IMR-90 (cell line): ENCODE measurements around the gene CPD. TPM values are rescaled to one million over a fixed set of nuclear protein-coding genes. Genes with fewer than 3 reads are reported as not detected.

Experiments used
- ATAC-seq: fragments of 200-7000 bp; cut with Tn5 transposase; 2 replicates; pipeline ENCODE4 v1.9.1; 2020; ENCODE audit warnings: low read depth, mild to moderate bottlenecking, moderate library complexity
- BruUV-seq: library from RNA; stranded (reverse); fragments of 400-500 nt; replicated peaks from 2 replicates; lab custom pipeline; 2021; lab: Mats Ljungman, UMichigan
- CTCF ChIA-PET: fragments of 300-600 bp; formaldehyde crosslinking; extraction: SDS; loops from one replicate; lab custom pipeline; 2021; ENCODE audit warnings: antibody characterized with exemption; lab: Yijun Ruan, JAX
- POLR2A ChIA-PET: fragments of 300-600 bp; sonication (Branson Sonifier 250); formaldehyde crosslinking; loops from one replicate; lab custom pipeline; 2022; ENCODE audit warnings: antibody characterized with exemption; ENCODE audit not compliant: unreplicated experiment; lab: Charles Lee
- DNase-seq: peaks from one replicate; pipeline ENCODE4 v3.0.0; 2013
- H2AFZ ChIP-seq: replicated peaks from 2 replicates; pipeline ENCODE3; 2013; ENCODE audit warnings: low read length, mild to moderate bottlenecking; ENCODE audit not compliant: poor library complexity
- H2AK5ac ChIP-seq: 2 replicates; pipeline ENCODE4 v1.6.1; 2013; ENCODE audit warnings: low read depth, low read length, inconsistent platforms
- H2AK9ac ChIP-seq: replicated peaks from 2 replicates; pipeline ENCODE3; 2013; ENCODE audit warnings: mild to moderate bottlenecking, low read depth, low read length, moderate library complexity; ENCODE audit not compliant: poor library complexity
- H2BK120ac ChIP-seq: 2 replicates; pipeline ENCODE4 v1.6.1; 2013; ENCODE audit warnings: low read depth, low read length, inconsistent platforms
- H2BK15ac ChIP-seq: 3 replicates; pipeline ENCODE4 v1.6.1; 2013; ENCODE audit warnings: low read depth, low read length, inconsistent platforms
- H2BK20ac ChIP-seq: 2 replicates; pipeline ENCODE4 v1.6.1; 2013; ENCODE audit warnings: low read depth, mild to moderate bottlenecking, inconsistent platforms, low read length, moderate library complexity
- H2BK5ac ChIP-seq: 2 replicates; pipeline ENCODE4 v1.6.1; 2013; ENCODE audit warnings: mild to moderate bottlenecking, low read depth, low read length, inconsistent platforms; ENCODE audit not compliant: poor library complexity, severe bottlenecking
- H3K14ac ChIP-seq: replicated peaks from 2 replicates; pipeline ENCODE4 v1.6.1; 2013; ENCODE audit warnings: low read depth, low read length, inconsistent platforms
- H3K18ac ChIP-seq: 2 replicates; pipeline ENCODE4 v1.6.1; 2013; ENCODE audit warnings: low read depth, low read length, control low read depth
- H3K23ac ChIP-seq: 2 replicates; pipeline ENCODE4 v1.6.1; 2013; ENCODE audit warnings: low read depth, low read length, inconsistent platforms
- H3K27ac ChIP-seq: 2 replicates; pipeline ENCODE4 v1.5.1; 2013; ENCODE audit warnings: mild to moderate bottlenecking, control low read depth, low read length; ENCODE audit not compliant: insufficient read depth
- H3K27me3 ChIP-seq: 2 replicates; pipeline ENCODE4 v1.6.1; 2013; ENCODE audit warnings: low read length; ENCODE audit not compliant: control insufficient read depth, insufficient read depth
- H3K36me3 ChIP-seq: 2 replicates; pipeline ENCODE4 v1.6.1; 2013; ENCODE audit warnings: low read length, mixed read lengths; ENCODE audit not compliant: control insufficient read depth, insufficient read depth
- H3K4ac ChIP-seq: 2 replicates; pipeline ENCODE4 v1.6.1; 2013; ENCODE audit warnings: low read depth, low read length, inconsistent platforms
- H3K4me1 ChIP-seq: 2 replicates; pipeline ENCODE4 v1.6.1; 2013; ENCODE audit warnings: low read length, mixed read lengths; ENCODE audit not compliant: control insufficient read depth, insufficient read depth
- H3K4me2 ChIP-seq: 2 replicates; pipeline ENCODE4 v1.6.1; 2013; ENCODE audit warnings: low read depth, mild to moderate bottlenecking, control low read depth, low read length, moderate library complexity
- H3K4me3 ChIP-seq: 2 replicates; pipeline ENCODE4 v1.5.1; 2013; ENCODE audit warnings: low read depth, mild to moderate bottlenecking, control low read depth, low read length, moderate library complexity; ENCODE audit not compliant: insufficient read depth
- H3K56ac ChIP-seq: 2 replicates; pipeline ENCODE4 v1.6.1; 2013; ENCODE audit warnings: low read length, inconsistent platforms; ENCODE audit not compliant: insufficient read depth; ENCODE audit errors: extremely low read depth
- H3K79me1 ChIP-seq, 2 experiments: 2 replicates each; pipeline ENCODE4 v1.6.1; 2013; ENCODE audit warnings: low read length in 2 of 2, inconsistent platforms in 1 of 2, low read depth in 1 of 2
- H3K9ac ChIP-seq: 2 replicates; pipeline ENCODE4 v1.6.1; 2013; ENCODE audit warnings: low read depth, low read length, control low read depth
- H3K9me1 ChIP-seq: 2 replicates; pipeline ENCODE4 v1.6.1; 2013; ENCODE audit warnings: low read length, inconsistent platforms; ENCODE audit not compliant: insufficient read depth
- H3K9me3 ChIP-seq: 2 replicates; pipeline ENCODE4 v1.6.1; 2013; ENCODE audit warnings: low read length; ENCODE audit not compliant: control insufficient read depth, insufficient read depth
- H4K20me1 ChIP-seq: 2 replicates; pipeline ENCODE4 v1.6.1; 2013; ENCODE audit warnings: low read length, inconsistent platforms; ENCODE audit not compliant: insufficient read depth
- H4K5ac ChIP-seq: 2 replicates; pipeline ENCODE4 v1.6.1; 2013; ENCODE audit warnings: mild to moderate bottlenecking, low read depth, low read length, control low read depth
- H4K8ac ChIP-seq, 2 experiments: 2 replicates each; pipeline ENCODE4 v1.6.1; 2013; ENCODE audit warnings: low read depth in 2 of 2, low read length in 2 of 2, control low read depth in 1 of 2, inconsistent platforms in 1 of 2
- H4K91ac ChIP-seq: 2 replicates; pipeline ENCODE4 v1.6.1; 2013; ENCODE audit warnings: low read depth, low read length, inconsistent platforms; ENCODE audit not compliant: insufficient read depth
- BHLHE40 ChIP-seq: fragments of 150-350 bp; IDR thresholded peaks from 2 replicates; pipeline ENCODE4 v1.6.1; 2016; ENCODE audit warnings: mild to moderate bottlenecking, low read depth, low read length
- CEBPB ChIP-seq: IDR thresholded peaks from 2 replicates; pipeline ENCODE4 v1.6.1; 2012; ENCODE audit warnings: low read depth, low read length, improper control_type of control experiment
- CHD1 ChIP-seq: IDR thresholded peaks from 2 replicates; pipeline ENCODE4 v1.6.1; 2012; ENCODE audit warnings: low read depth, low read length, improper control_type of control experiment
- FOS ChIP-seq: fragments of 150-350 bp; IDR thresholded peaks from 2 replicates; pipeline ENCODE4 v1.6.1; 2016; ENCODE audit warnings: low read depth, low read length
- MAFK ChIP-seq: IDR thresholded peaks from 2 replicates; pipeline ENCODE4 v1.6.1; 2012; ENCODE audit warnings: low read depth, low read length, improper control_type of control experiment
- MAZ ChIP-seq: IDR thresholded peaks from 2 replicates; pipeline ENCODE4 v1.6.1; 2012; ENCODE audit warnings: low read depth, mild to moderate bottlenecking, low read length, improper control_type of control experiment, moderate library complexity, borderline replicate concordance
- MXI1 ChIP-seq: IDR thresholded peaks from 2 replicates; pipeline ENCODE4 v1.6.1; 2012; ENCODE audit warnings: low read depth, mild to moderate bottlenecking, low read length, moderate library complexity, borderline replicate concordance
- NFE2L2 ChIP-seq: fragments of 150-350 bp; IDR thresholded peaks from 2 replicates; pipeline ENCODE4 v1.6.1; 2016; ENCODE audit warnings: low read depth, mild to moderate bottlenecking, low read length
- POLR2A ChIP-seq: IDR thresholded peaks from 2 replicates; pipeline ENCODE4 v1.6.1; 2012; ENCODE audit warnings: mild to moderate bottlenecking, low read depth, low read length
- RAD21 ChIP-seq: IDR thresholded peaks from 2 replicates; pipeline ENCODE4 v1.6.1; 2012; ENCODE audit warnings: low read length, improper control_type of control experiment
- RCOR1 ChIP-seq: IDR thresholded peaks from 2 replicates; pipeline ENCODE4 v1.6.1; 2012; ENCODE audit warnings: mild to moderate bottlenecking, low read length, improper control_type of control experiment; ENCODE audit not compliant: insufficient replicate concordance
- RFX5 ChIP-seq: IDR thresholded peaks from 2 replicates; pipeline ENCODE4 v1.8.0; 2012; ENCODE audit warnings: low read depth, mild to moderate bottlenecking, low read length, moderate library complexity
- SMC3 ChIP-seq: fragments of 150-350 bp; IDR thresholded peaks from 2 replicates; pipeline ENCODE4 v1.6.1; 2016; ENCODE audit warnings: low read depth, mild to moderate bottlenecking, antibody characterized with exemption, low read length, moderate library complexity
- WGBS, 2 experiments: methylation state at CpG; one replicate each; pipeline versions ENCODE4 v1.1.5 to v1.1.7; 2013; ENCODE audit warnings: missing lambda C conversion rate in 2 of 2; ENCODE audit not compliant: insufficient read length in 1 of 2; ENCODE audit errors: extremely low coverage in 2 of 2; 5-methylcytosine and 5-hydroxymethylcytosine counted together
- dilution Hi-C: fragments of 300-500 bp; cut with HindIII; formaldehyde crosslinking; loops from one replicate; pipeline ENCODE4 v1.14.3; 2018; ENCODE audit warnings: low sequenced_read_pairs; ENCODE audit not compliant: unreplicated experiment
- in situ Hi-C: fragments of 300-500 bp; cut with MboI; formaldehyde crosslinking; loops from 3 replicates; pipeline ENCODE4 v1.14.3; 2019; ENCODE audit warnings: low sequenced_read_pairs, inconsistent platforms, mixed read lengths
- intact Hi-C: fragments of 100-400 bp; cut with micrococcal nuclease; formaldehyde crosslinking; loops from 2 replicates; pipeline ENCODE4 v1.10.0; 2022
- polyA plus RNA-seq, 3 experiments: library from polyadenylated mRNA; depleted of rRNA; stranded (reverse); fragments of >200 nt; gene quantifications; 2 replicates each; pipeline ENCODE4 v1.2.3, GENCODE V29; 2012; ENCODE audit warnings: low replicate concordance in 1 of 3
- total RNA-seq: library from RNA; depleted of rRNA; stranded (reverse); fragments of >200 nt; gene quantifications from 2 replicates; pipeline ENCODE4 v1.2.3, GENCODE V29; 2012
- TF ChIP-seq, protein P1 (sequence below): fragments of 150-350 bp; IDR thresholded peaks from 2 replicates; pipeline ENCODE4 v1.6.1; 2016; ENCODE audit warnings: low read depth, mild to moderate bottlenecking, low read length, moderate library complexity, borderline replicate concordance
- TF ChIP-seq, protein P2 (sequence below): fragments of 150-350 bp; IDR thresholded peaks from 2 replicates; pipeline ENCODE4 v1.6.1; 2017; ENCODE audit warnings: mild to moderate bottlenecking, antibody characterized with exemption, low read length, low read depth
- TF ChIP-seq, protein P3 (sequence below): conservative IDR thresholded peaks from 2 replicates; pipeline ENCODE4 v1.5.1; 2012; ENCODE audit warnings: mild to moderate bottlenecking, low read depth, low read length, improper control_type of control experiment

The CPD gene
- total and polyA plus RNA-seq, 2 of the 4 experiments (the other 2 are of a cell fraction), result 23.4 to 94.5 TPM

DNA sequence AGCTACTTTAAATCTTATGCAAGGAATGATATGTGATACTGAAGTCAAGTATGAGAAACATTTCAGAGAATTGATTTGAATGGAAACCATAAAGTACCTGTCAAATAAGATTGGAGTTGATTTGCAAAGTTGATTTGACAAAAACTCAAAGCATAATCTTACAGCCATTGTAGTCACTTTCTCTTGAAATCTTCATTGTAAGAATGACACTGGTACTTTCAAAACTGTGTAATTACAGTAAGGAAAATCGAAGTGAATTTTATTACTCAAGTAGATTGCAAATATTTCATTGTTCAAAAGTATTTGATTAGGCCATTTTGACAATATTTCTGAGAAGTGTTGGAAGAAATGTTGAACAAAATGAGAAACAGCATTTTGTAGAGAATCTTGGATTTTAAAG, 3.6 kb downstream of the CPD start:
- Histone ChIP-seq H3K4me1 (peaks cover 8% of the 10 kb centered on the region), H3K36me3 (peaks cover 6% of the 10 kb centered on the region), H3K79me1 (peaks cover 14 to 44% of the 10 kb centered on the region in 2 experiments), H2BK15ac (no peak overlapping the region), H3K4ac (no peak overlapping the region), H2AK9ac (no peak overlapping the region), H2BK5ac (no peak overlapping the region), H3K14ac (no peak overlapping the region), H3K4me3 (no peak overlapping the region), H2BK120ac (no peak overlapping the region), H3K9me3 (no peaks in the 10 kb centered on the region), H4K20me1 (peaks cover 20% of the 10 kb centered on the region; the same call in 1 of the 2 replicates), H3K56ac (no peak overlapping the region), H2AFZ (no peak overlapping the region), H3K4me2 (no peak overlapping the region; the same call in 1 of the 2 replicates), H3K9me1 (peaks cover 5% of the 10 kb centered on the region), H4K8ac (no peak overlapping the region), H3K27me3 (no peaks in the 10 kb centered on the region), H2AK5ac (no peak overlapping the region), H4K5ac (no peak overlapping the region), H3K18ac (no peak overlapping the region), H2BK20ac (no peak overlapping the region), H3K9ac (no peak overlapping the region), H4K91ac (no peak overlapping the region), H3K27ac (no peak overlapping the region), H3K23ac (no peak overlapping the region)
- in situ Hi-C loops (no loop called here), dilution Hi-C loops (no loop called here), intact Hi-C loops (no loop called here)
- no TSS peak for BruUV-seq
- CTCF ChIA-PET, result no interaction called here
- no peak for TF ChIP-seq POLR2A
- no peak for TF ChIP-seq NFE2L2
- TF ChIP-seq RAD21, result no peak
- TF ChIP-seq SMC3, result no peak
- TF ChIP-seq MXI1, result no peak
- TF ChIP-seq, protein P1, sequence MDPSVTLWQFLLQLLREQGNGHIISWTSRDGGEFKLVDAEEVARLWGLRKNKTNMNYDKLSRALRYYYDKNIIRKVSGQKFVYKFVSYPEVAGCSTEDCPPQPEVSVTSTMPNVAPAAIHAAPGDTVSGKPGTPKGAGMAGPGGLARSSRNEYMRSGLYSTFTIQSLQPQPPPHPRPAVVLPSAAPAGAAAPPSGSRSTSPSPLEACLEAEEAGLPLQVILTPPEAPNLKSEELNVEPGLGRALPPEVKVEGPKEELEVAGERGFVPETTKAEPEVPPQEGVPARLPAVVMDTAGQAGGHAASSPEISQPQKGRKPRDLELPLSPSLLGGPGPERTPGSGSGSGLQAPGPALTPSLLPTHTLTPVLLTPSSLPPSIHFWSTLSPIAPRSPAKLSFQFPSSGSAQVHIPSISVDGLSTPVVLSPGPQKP, result no peak
- no peak for TF ChIP-seq MAFK
- TF ChIP-seq, protein P2, sequence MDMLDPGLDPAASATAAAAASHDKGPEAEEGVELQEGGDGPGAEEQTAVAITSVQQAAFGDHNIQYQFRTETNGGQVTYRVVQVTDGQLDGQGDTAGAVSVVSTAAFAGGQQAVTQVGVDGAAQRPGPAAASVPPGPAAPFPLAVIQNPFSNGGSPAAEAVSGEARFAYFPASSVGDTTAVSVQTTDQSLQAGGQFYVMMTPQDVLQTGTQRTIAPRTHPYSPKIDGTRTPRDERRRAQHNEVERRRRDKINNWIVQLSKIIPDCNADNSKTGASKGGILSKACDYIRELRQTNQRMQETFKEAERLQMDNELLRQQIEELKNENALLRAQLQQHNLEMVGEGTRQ, result no peak
- no peak for TF ChIP-seq BHLHE40
- no peak for TF ChIP-seq RFX5
- no peak for TF ChIP-seq FOS
- TF ChIP-seq MAZ, result no peak
- TF ChIP-seq, protein P3, sequence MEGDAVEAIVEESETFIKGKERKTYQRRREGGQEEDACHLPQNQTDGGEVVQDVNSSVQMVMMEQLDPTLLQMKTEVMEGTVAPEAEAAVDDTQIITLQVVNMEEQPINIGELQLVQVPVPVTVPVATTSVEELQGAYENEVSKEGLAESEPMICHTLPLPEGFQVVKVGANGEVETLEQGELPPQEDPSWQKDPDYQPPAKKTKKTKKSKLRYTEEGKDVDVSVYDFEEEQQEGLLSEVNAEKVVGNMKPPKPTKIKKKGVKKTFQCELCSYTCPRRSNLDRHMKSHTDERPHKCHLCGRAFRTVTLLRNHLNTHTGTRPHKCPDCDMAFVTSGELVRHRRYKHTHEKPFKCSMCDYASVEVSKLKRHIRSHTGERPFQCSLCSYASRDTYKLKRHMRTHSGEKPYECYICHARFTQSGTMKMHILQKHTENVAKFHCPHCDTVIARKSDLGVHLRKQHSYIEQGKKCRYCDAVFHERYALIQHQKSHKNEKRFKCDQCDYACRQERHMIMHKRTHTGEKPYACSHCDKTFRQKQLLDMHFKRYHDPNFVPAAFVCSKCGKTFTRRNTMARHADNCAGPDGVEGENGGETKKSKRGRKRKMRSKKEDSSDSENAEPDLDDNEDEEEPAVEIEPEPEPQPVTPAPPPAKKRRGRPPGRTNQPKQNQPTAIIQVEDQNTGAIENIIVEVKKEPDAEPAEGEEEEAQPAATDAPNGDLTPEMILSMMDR, result no peak
- TF ChIP-seq CEBPB, result no peak
- TF ChIP-seq RCOR1, result no peak
- TF ChIP-seq CHD1, result no peak
- POLR2A ChIA-PET, result no interaction called here
- DNase-seq (no peak), ATAC-seq (no peak)
- WGBS, 2 experiments, result no CpG with 5 or more reads among the region's 1 CpG
